Activated naive CD8-positive, alpha-beta T cell treated with anti-CD3 and anti-CD28 coated beads, Interleukin-2, amount 50 U/mL, for 16 hours (primary cell): ENCODE measurements around the gene SOWAHB.
"Not testable (repeated sequence)": the region's sequence is repeated elsewhere in the genome, so short reads cannot be mapped to it uniquely, and the experiment has no call there.

Experiments used
- DNase-seq: peaks from one replicate; pipeline ENCODE4 v3.0.0-alpha.2; 2020; ENCODE audit warnings: low read depth, low spot score

The SOWAHB gene

GRCh38 chr4:76894537-76895255, 3.2 kb downstream of the SOWAHB start:
- DNase-seq: no peak

GRCh38 chr4:76892601-76893000, 5.3 kb downstream of the SOWAHB start:
- DNase-seq: no peak

- DNase-seq: no peak
Observed at GRCh38 chr4:76892001-76892400, 5.9 kb downstream of the SOWAHB start.

DNA sequence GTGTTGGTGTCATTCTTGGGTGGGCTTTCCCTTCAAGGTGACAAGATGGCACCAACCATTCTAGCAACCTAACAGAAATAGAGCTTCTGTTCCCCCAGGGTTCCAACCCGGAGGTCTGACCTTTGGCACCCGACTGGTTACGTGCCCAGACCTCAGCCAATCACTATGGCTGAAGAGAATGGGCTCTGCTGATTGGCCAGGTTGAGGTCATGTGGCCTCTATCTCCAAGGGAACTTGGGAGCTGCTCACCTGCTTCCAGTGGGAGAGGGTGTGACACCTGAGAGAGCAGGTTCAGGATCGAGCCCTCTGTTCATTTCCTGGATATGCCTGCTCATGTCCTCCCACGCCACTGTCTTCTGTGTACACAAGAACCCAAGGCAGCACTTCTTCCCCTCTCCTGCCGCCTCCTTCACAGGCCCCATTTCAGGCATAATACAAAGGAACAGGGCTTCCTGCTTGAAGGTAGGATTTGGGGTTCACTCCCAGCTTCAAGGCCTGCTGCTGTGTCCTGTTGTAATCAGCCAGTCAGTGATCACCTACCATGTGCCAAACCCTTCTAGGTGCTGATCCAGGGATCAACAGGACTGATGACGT, 11.0 kb downstream of the SOWAHB start:
- no peak for DNase-seq

DNA sequence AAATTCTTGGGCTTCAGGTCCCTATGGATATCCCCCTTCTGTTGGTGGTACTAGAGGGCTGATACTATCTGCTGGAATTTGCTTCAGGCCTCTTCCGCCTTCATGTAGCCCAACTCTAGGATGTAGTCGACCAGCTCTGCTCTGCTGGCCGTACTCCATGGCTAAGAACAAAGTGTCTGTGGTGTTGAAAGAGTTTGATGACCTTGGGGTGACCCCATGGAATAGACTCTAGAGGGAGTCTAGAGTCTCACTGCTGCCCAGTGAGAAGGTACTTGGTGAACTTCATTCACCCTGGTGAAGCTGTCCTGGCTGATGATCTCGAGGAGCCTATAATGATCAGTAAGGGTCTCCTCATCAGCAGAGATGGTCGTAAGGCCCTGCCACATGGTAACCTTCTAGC, 11.7 kb downstream of the SOWAHB start:
- DNase-seq: no peak

GRCh38 chr4:76883147-76883546, 14.8 kb downstream of the SOWAHB start:
- DNase-seq: no peak

DNA sequence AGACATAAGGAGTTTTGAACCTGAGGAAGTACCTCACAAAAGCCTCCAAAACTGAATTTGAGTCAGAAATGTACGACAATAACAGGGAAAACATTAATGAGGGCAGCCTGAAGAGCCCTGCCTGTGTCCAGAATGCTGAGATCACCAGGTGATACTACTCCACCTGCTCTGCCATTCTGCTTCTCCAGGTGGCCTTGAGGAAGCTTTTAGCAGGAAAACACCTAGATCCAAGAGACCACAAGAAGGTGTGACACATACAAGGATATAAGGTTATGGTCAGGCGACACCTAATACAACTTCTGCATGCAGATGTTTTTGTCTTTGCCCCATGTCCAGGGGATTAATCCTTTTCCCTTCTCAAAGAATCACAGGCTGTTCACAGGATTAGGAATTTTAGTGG, 15.3 kb downstream of the SOWAHB start:
- no peak for DNase-seq

DNA sequence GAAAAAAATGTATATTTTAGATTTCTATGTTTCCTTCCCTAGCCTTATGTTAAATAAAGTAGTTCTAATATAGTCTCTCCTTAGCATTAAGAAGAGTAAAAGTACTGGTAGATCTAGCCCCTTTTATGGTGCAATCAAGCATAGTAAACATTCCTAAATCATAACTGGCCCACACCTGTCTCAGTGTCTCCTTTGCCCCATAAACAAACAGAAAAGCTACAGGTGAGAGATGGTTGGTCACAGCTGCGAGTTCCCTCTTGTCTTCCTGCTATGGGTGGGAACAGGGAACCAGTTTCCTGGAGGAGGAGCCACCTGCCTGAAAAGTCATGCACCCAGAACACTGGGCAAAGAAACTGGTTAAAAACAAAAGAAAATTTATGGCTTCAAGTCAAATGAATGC, 16.6 kb downstream of the SOWAHB start:
- DNase-seq: no peak

DNA sequence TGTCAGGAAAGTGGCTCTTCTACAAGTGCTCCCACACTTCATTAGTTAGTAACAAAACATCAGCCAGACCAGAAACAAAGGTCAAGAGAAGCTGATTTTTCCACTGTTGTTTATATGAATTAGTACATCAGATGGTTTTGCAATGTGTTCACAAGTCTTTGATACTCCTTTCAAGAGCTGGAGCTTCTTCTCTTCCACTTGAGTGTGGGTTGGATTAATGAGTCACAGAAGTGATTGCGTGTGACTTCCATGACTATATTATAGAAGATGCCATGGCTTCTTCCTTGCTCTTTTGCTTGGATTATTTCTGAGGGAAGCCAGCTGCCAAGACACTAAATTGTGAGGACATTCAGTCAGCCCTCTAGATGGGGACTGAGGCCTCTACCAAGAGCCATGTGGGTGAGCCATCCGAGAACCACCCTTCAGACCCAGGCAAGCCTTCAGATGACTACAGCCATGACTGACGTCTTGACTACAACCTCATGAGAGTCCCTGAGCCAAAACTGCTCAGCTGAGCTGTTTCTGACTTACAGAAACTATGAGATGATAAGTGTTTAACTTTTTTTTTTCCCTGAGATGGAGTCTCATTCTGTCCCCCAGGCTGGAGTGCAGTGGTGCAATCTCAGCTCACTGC, 18.1 kb downstream of the SOWAHB start:
- no peak for DNase-seq

DNA sequence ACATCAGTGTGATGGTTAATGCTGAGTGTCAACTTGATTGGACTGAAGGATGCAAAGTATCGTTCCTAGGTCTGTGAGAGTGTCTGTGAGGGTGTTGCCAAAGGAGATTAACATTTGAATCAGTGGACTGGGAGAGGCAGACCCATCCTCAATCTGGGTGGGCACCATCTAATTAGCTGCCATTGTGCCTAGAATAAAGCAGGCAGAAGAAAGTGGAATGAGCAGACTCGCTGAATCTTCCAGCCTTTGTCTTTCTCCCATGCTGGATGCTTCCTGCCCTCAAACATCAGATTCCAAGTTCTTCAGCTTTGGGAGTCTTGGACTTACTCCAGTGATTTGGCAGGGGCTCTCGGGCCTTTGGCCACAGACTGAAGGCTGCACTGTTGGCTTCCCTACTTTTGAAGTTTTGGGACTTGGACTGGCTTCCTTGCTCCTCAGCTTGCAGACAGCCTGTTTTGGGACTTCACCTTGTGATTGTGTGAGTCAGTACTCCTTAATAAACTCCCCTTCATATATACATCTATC, 19.2 kb downstream of the SOWAHB start:
- DNase-seq: not testable (repeated sequence)

DNA sequence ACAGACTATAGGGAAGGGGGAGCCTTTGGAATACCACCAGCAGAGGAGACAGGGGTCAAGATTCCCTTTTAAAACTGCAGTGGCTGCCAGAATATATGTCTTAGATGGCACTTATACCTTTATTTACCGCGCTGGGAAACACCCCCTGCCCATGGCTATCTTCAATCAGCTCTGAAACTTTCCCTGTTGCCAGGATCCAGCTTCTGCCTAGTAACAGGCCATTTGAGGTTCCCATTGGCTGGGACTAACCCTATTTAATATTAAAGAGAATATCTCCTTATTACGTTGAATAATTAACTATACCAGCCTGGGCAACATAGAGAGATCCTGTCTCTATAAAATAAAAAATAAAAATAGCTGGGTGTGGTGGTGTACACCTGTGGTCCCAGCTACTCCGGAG, 23.8 kb downstream of the SOWAHB start:
- no peak for DNase-seq

DNA sequence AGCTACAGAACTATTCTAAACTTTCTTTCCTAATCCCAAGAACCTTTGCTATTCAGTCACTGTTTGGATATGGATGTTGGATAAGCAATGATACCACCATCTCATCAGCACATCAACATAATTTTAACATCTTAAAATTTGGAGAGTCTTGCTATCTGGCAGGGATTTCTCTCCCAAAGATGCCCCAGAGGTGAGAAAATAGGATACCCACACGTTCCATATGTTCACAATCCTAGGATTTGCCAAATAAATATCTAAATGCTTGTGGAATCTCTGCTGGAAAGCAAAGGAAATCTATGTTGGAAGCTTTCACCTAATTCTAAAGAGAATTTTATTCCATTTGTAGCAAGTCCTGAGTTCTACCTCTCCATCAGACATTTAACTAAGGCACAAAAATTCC, 24.4 kb downstream of the SOWAHB start:
- no peak for DNase-seq

DNA sequence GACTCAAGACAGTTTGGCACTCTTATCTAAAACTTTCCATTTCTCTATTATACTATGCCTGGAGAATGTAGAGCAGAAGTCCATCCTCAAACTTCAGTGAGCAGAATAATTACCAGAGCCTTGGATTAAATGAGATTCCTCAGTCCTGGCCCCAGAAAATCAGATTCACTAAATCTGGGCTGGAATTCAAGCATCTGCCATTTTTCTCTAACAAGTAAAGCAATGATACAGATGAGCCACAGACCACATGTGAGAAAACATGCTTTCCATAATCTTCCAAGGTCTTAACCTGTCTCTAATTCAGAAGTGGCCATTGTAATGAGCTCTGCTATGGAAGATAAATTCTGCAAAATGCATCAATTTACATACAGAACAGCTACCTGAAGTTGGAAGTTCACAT, 25.4 kb downstream of the SOWAHB start:
- DNase-seq: no peak

DNA sequence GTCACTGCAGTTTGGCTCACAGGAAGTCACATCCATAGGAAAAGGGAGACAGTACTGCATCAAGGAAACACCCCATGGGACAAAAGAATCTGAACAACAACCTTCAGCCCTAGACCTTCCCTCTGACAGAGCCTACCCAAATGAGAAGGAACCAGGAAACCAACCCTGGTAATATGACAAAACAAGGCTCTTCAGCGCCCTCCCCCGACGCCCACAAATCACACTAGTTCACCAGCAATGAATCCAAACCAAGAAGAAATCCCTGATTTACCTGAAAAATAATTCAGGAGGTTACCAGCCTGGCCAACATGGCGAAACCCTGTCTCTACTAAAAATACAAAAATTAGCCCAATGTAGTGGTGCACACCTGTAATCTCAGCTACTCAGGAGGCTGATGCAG, 29.2 kb downstream of the SOWAHB start:
- not testable (repeated sequence) for DNase-seq

GRCh38 chr4:76867880-76868655, 29.9 kb downstream of the SOWAHB start:
- no peak for DNase-seq

- no peak for DNase-seq
Observed at GRCh38 chr4:76867377-76867776, 30.6 kb downstream of the SOWAHB start.

DNA sequence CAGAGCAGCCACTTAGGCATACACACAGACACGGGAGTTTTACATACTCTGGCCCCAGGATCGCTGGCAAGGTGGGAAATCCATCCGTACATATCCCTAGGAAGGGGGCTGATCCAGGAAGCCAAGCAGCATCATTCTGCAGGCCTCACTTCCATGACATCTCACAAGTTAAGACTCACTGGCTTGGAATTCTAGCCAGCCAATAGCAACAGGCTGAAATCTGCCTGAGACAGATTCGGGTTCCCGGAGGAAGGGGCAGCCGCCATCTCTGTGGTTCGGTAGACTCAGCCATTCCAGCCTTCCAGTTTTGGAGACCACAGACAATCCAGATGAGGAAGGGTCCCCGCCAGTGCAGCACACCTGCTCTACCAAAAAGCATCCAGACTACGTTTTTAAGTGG, 31.3 kb downstream of the SOWAHB start:
- DNase-seq: no peak

DNA sequence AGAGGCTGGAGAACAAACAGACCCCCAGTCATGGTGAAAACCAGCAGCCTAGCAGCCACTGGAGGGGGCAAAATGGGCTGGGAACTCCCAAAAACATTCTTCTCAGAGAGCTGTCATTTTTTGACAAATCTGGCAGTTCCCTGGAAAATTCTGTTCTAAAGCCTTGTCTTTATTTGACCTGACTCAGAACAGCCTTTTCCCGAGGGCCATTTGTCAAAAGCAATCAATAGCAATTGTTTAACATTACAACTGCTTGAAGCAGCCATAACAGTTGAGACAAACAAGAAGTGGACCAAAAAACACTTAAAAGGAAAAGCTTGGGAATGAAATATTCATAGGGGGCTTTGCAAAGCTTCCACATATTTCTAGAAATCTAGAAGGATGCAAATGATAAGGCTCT, 39.6 kb downstream of the SOWAHB start:
- DNase-seq: no peak

DNA sequence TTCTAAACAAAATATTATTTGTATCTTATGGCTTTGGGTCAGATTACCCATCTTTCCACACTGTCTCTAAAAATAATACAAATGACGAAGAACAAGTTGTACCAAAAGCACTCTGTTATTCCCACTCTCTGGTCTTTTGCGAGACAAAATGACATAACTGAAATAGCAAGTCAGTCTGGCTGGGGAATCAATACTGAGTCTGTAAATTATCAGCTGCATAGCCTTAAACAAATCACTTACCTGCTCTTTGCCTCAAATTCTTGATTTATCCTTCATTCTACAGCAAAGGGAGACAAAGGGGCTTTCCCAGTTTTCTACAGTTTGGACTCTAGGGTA, 40.9 kb downstream of the SOWAHB start:
- no peak for DNase-seq

DNA sequence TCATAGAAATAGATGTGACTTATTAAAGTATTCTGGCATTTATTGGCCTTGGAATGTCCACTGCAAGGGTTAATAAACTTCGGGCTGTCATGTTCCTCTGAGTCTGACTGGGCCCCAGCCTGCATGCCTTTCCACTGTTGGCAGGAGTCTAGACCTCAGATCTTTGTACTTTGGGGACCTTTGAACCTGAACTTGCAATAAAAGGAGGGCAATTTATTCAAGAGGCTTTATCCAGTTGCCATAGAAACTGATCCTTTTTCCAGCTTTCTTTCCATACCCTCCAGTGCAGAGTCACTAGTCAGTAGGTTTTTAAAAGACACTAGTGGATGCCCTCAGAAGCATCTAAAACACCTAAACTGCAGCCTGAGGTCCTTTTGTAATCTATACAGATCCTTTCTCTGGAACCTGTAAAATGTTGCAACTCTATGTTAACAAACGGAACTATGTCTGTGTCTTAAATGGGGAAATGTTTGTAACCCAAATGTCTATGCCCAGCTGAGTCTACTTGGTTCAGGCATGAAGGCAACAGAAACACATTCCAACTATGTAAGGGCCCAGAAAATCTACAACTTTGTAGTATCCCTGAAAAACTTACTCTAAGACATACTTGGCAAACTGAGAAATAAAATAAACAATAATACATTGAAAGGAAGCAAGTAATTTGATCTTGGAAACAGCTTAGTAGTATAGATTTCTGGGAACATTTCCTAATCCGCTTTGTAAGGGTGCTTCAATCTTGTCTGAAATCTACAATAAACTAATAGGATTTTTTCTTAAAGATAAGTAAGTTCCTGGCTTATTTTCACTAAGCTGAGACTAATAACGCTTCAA, 41.5 kb downstream of the SOWAHB start:
- no peak for DNase-seq

- no peak for DNase-seq
Observed at GRCh38 chr4:76854858-76855257, 43.1 kb downstream of the SOWAHB start.
